ENCODE results near the gene ZNF184. TPM values are rescaled to one million over a fixed set of nuclear protein-coding genes. Genes with fewer than 3 reads are reported as not detected.

The ZNF184 gene
- total RNA-seq, 2 experiments from 2014 or later, result 17.7 to 20.6 TPM

DNA sequence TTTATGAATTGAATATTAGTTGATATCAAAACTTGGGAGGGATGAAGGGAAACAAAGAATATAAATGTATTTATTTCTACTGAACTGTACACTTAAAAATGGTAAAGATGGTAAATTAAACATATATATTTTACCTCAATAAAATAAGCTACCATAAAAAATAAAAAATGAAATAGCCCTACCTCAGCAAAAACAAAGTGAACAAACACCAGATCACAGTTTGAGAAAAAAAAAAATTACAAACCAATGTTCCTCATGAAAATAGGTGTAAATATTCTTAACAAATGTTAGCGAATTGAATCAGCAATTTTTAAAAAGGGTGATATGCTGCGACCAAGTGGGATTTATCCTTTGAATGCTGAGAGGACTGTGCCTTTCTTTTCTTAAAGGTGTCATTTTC is 28.3 kb upstream of the ZNF184 start:
- H3K79me2 ChIP-seq (ENCODE audit: insufficient read depth, low read depth, low read length), result no peaks in the 10 kb centered on the region
- H3K4me2 ChIP-seq (ENCODE audit: low read length), result 0 out of 2 replicates have a peak overlapping the region, but pooled peaks have one; percentile 94
- ChIA-PET CTCF (ENCODE audit: unreplicated experiment) (no interaction called here), POLR2A (interaction anchor here (2.1 kb wide), 1 partner anchor 22 kb away, joined by 8 read pairs; no protein-coding TSS in a partner anchor)
- no peak overlapping the region for H2AFZ ChIP-seq (ENCODE audit: low read length)
- H4K20me1 ChIP-seq (ENCODE audit: insufficient read depth, low read length), result no peaks in the 10 kb centered on the region
- no peaks in the 10 kb centered on the region for H3K36me3 ChIP-seq (ENCODE audit: insufficient read depth, low read length)
- H3K27ac ChIP-seq (ENCODE audit: low read depth, low read length, poor library complexity, severe bottlenecking), result no peak overlapping the region
- no peak for TF ChIP-seq EZH2phosphoT487 (IDR thresholded peaks at IDR 0.05; ENCODE audit: borderline replicate concordance, low read depth, low read length)
- TF ChIP-seq, protein P1, sequence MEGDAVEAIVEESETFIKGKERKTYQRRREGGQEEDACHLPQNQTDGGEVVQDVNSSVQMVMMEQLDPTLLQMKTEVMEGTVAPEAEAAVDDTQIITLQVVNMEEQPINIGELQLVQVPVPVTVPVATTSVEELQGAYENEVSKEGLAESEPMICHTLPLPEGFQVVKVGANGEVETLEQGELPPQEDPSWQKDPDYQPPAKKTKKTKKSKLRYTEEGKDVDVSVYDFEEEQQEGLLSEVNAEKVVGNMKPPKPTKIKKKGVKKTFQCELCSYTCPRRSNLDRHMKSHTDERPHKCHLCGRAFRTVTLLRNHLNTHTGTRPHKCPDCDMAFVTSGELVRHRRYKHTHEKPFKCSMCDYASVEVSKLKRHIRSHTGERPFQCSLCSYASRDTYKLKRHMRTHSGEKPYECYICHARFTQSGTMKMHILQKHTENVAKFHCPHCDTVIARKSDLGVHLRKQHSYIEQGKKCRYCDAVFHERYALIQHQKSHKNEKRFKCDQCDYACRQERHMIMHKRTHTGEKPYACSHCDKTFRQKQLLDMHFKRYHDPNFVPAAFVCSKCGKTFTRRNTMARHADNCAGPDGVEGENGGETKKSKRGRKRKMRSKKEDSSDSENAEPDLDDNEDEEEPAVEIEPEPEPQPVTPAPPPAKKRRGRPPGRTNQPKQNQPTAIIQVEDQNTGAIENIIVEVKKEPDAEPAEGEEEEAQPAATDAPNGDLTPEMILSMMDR (conservative IDR thresholded peaks at IDR 0.05; ENCODE audit: low read length), result no peak
- no peaks in the 10 kb centered on the region for H3K9me2 ChIP-seq (ENCODE audit: insufficient read depth, low read length)
- no peaks in the 10 kb centered on the region for H3K9me3 ChIP-seq (ENCODE audit: low read length)
- intact Hi-C loops (cut with micrococcal nuclease; ENCODE audit: unreplicated experiment), result loop anchor here (5.0 to 10.0 kb wide), 4 partner anchors 191 to 394 kb away; a partner anchor contains a TSS
- DNase-seq (ENCODE audit: low spot score), result no peak
- peaks cover 12% of the 10 kb centered on the region for H3K4me1 ChIP-seq (ENCODE audit: insufficient read depth, low read length, poor library complexity, severe bottlenecking)
- BruUV-seq (replicated peaks), result no TSS peak
- H3K4me3 ChIP-seq (ENCODE audit: low read depth, low read length, poor library complexity, severe bottlenecking), result no peak overlapping the region

DNA sequence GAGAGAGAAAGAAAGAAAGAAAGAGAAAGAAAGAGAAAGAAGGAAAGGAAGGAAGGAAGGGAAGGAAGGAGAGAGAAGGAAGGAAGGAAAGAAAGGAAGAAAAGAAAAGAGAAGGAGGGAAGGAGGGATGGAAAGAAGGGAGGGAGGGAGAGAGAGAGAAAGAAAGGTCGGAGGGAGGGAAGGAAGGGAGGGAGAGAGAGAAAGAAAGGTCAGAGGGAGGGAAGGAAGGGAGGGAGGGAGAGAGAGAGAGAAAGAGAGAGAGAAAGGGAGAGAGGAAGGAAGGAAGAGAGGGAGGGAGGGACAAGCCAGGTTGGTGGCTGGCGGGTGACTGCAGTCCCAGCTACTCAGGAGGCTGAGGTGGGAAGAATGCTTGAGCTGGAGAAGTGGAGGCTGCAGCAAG is 27.3 kb upstream of the ZNF184 start:
- Histone ChIP-seq H3K4me1 (ENCODE audit: insufficient read depth, low read length, poor library complexity, severe bottlenecking) (peaks cover 12% of the 10 kb centered on the region), H3K9me3 (ENCODE audit: low read length) (no peaks in the 10 kb centered on the region), H3K4me3 (ENCODE audit: low read depth, low read length, poor library complexity, severe bottlenecking) (no peak overlapping the region), H3K36me3 (ENCODE audit: insufficient read depth, low read length) (no peaks in the 10 kb centered on the region), H3K9me2 (ENCODE audit: insufficient read depth, low read length) (no peaks in the 10 kb centered on the region), H2AFZ (ENCODE audit: low read length) (no peak overlapping the region), H3K79me2 (ENCODE audit: insufficient read depth, low read depth, low read length) (no peaks in the 10 kb centered on the region), H3K27ac (ENCODE audit: low read depth, low read length, poor library complexity, severe bottlenecking) (no peak overlapping the region), H3K4me2 (ENCODE audit: low read length) (no peak overlapping the region), H4K20me1 (ENCODE audit: insufficient read depth, low read length) (no peaks in the 10 kb centered on the region)
- POLR2A ChIA-PET, result no interaction called here
- TF ChIP-seq EZH2phosphoT487 (IDR thresholded peaks at IDR 0.05; ENCODE audit: borderline replicate concordance, low read depth, low read length), result no peak
- TF ChIP-seq, protein P1 (conservative IDR thresholded peaks at IDR 0.05; ENCODE audit: low read length), result no peak
- no TSS peak for BruUV-seq (replicated peaks)
- DNase-seq (ENCODE audit: low spot score), result no peak
- intact Hi-C loops (cut with micrococcal nuclease; ENCODE audit: unreplicated experiment), result loop anchor here (5.0 to 10.0 kb wide), 4 partner anchors 192 to 395 kb away; a partner anchor contains a TSS
- CTCF ChIA-PET (ENCODE audit: unreplicated experiment), result no interaction called here

DNA sequence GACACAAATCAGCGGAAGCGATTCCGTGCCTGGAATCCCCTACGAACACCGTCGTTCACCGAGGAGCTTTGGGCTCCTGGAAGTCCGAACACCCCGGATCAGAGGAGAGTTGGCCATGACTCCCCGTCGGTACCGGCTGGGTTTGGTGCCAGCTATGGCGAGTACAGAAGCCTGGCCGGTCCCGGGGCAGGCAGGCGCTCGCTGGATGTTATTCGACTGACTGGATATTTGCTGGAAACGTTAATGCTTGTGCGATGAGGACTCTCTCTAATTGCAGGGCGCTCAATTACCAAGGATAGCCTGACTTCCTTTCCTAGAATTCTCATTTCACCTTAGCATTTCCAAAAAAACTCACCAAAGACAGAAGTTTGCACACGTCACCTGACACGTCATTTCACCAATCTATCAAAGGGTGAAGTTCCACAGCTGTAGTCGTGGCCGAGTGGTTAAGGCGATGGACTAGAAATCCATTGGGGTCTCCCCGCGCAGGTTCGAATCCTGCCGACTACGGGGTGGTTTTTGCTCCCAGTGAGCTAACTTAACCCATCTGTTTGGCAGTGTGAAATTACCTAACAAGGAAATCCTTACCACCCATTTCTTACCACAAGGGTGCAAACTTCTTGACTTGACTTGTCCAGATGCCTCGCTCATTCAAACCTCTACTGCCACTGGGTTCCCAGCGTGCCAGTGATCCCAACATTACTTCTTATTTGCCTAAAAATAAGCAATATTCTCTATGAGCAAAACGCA is 22.7 kb upstream of the ZNF184 start:
- no TSS peak for BruUV-seq (replicated peaks)
- intact Hi-C loops (cut with micrococcal nuclease; ENCODE audit: unreplicated experiment), result no loop called here
- no peak overlapping the region for H3K27ac ChIP-seq (ENCODE audit: low read depth, low read length, poor library complexity, severe bottlenecking)
- H2AFZ ChIP-seq (ENCODE audit: low read length), result no peak overlapping the region
- no peak overlapping the region for H3K4me3 ChIP-seq (ENCODE audit: low read depth, low read length, poor library complexity, severe bottlenecking)
- H3K9me2 ChIP-seq (ENCODE audit: insufficient read depth, low read length), result no peaks in the 10 kb centered on the region
- no peak for TF ChIP-seq EZH2phosphoT487 (IDR thresholded peaks at IDR 0.05; ENCODE audit: borderline replicate concordance, low read depth, low read length)
- TF ChIP-seq, protein P1 (conservative IDR thresholded peaks at IDR 0.05; ENCODE audit: low read length), result no peak
- H4K20me1 ChIP-seq (ENCODE audit: insufficient read depth, low read length), result no peaks in the 10 kb centered on the region
- no peaks in the 10 kb centered on the region for H3K9me3 ChIP-seq (ENCODE audit: low read length)
- no peaks in the 10 kb centered on the region for H3K79me2 ChIP-seq (ENCODE audit: insufficient read depth, low read depth, low read length)
- POLR2A ChIA-PET, result interaction anchor here (0.6 kb wide), 1 partner anchor 8 kb away, joined by 8 read pairs; no protein-coding TSS in a partner anchor
- CTCF ChIA-PET (ENCODE audit: unreplicated experiment), result no interaction called here
- DNase-seq (ENCODE audit: low spot score), result no peak
- H3K4me2 ChIP-seq (ENCODE audit: low read length), result peak overlapping the region; percentile 25; the same call in 1 of the 2 replicates
- H3K36me3 ChIP-seq (ENCODE audit: insufficient read depth, low read length), result no peaks in the 10 kb centered on the region
- H3K4me1 ChIP-seq (ENCODE audit: insufficient read depth, low read length, poor library complexity, severe bottlenecking), result no peaks in the 10 kb centered on the region

Measured in OCI-LY7 (cell line).